8988T (cell line): ENCODE measurements around the gene OCIAD1.
"Not testable (repeated sequence)": the region's sequence is repeated elsewhere in the genome, so short reads cannot be mapped to it uniquely, and the experiment has no call there.

ENCODE experiments used
- DNase-seq: peaks from one replicate; pipeline ENCODE4 v3.0.0; 2011

The OCIAD1 gene, protein sequence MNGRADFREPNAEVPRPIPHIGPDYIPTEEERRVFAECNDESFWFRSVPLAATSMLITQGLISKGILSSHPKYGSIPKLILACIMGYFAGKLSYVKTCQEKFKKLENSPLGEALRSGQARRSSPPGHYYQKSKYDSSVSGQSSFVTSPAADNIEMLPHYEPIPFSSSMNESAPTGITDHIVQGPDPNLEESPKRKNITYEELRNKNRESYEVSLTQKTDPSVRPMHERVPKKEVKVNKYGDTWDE

GRCh38 chr4:48830706-48831531, at the start of gene OCIAD1:
OCIAD1 (plus strand) TSS chr4:48831088; CDS start chr4:48832625, 1,537 bp downstream.
- DNase-seq, result peak; percentile 83

DNA sequence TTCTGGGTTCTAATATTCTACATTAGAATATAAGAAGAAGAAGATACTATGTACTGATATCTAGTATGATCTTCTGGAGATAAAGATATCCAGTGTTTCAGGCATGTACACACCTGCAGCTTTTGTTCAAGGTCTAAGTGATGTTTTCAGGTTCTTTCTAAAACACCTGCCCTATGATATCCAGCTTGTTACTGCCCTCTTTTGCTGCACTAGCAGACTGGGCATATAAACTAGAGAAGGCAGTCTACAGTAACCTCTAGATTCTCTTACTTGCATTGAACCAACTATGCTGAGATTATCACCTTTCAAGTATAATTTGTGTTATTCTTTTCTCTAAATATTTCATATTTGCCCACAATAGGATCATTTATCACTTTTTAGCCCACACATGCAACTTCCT, 48.9 kb upstream of the OCIAD1 start:
- no peak for DNase-seq

DNA sequence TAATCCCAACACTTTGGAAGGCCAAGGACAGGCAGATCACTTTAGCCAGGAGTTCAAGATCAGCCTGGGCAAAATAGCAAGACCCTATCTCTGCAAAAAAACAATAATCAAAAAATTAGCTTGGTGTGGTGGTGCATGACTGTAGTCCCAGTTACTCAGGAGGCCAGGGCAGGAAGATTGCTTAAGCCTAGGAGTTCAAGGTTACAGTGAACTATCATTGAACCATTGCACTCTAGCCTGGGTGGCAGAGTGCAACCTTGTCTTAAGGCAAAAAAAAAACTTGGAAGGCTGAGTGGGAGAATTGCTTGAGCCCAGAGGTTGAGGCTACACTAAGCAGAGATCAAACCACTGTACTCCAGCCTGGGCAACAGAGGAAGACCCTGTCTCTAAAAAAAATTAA, 45.6 kb upstream of the OCIAD1 start:
- DNase-seq, result no peak

- no peak for DNase-seq
These were observed 44.3 kb upstream of the OCIAD1 start for GRCh38 chr4:48786549-48786948.

DNA sequence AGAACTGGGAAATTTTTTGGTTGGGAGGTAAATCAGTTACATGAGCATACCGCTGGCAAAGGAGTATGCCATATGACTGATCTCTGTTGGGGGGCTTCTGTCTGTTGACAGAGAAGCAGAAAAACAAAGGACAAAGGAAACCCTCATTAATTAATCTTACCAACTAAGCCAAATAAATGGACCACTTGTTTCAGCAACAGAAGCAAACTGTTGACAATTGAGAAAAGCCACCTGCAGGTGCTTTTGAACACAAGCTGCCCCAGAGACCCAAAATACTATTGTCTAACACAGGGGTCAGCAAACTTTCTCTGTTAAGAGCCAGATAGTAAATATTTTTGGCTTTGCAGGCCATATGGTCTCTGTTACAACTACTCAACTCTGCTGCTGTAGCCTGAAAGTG, 43.8 kb upstream of the OCIAD1 start:
- DNase-seq, result no peak

DNA sequence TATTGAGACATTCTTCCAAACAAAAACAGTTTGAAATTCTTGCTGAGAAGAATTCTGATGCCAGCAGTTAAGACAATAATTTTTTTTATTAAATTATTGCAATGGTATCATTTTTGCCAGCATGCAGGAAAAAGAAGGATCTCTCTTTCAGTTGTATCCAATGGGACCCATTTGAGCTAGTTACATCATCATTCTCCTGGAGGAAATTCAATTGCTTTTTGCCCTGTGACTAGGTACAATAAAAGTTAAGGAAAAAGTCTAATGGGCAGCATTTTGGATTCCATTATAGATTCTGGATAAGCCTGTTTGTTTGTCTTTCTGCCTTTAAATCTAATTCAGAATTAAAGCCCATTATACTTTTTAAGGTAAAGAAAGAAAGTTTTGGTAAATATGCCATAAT, 40.3 kb upstream of the OCIAD1 start:
- no peak for DNase-seq

GRCh38 chr4:48791313-48791712, 39.6 kb upstream of the OCIAD1 start:
- DNase-seq, result no peak

DNA sequence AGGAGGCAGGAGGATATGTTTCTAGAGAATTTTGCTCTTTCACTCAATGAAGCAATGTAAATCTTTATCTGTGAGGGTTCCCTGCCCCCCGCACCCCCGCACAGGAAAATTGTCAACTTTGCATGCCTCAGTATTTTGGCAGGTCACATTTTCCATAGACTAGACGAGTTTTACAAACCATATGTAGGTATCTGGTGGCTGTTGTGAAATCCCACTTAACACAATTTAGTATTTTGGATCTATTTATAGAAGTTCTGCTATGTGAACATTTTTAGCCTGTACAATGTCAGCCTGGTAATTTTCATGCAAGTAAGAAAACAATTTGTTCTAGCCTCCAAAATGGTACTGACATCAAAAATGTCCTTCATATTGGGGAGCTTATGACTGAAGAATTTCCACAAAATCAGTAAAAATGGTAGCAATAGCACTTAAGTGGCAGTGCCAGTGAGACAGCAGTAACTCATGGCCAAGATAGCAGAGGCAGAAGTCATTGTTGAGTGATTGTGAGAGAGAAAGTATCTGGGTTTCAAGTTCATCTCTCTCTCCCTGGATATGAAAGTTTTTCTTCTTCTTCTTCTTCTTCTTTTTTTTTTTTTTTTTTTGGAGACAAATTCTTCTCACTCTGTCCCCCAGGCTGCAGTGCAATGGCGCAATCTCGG, 38.4 kb upstream of the OCIAD1 start:
- DNase-seq, result no peak

DNA sequence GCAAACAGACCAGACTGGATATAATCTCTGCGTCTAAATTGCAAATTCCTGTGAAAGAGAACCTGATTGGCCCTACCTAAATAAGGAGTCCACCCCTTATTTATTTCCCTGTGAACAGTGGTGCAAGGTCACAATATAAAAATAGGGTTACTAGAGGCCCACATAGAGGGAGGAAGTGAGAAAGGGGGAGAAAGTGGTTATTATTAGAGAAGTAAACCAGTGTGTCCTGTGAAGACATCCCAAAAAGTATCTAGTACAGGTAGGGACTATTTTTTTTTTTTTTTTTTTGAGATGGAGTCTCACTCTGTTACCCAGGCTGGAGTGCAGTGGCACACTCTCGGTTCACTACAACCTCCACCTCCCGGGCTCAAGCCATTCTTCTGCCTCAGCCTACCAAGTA, 35.8 kb upstream of the OCIAD1 start:
- DNase-seq, result no peak

DNA sequence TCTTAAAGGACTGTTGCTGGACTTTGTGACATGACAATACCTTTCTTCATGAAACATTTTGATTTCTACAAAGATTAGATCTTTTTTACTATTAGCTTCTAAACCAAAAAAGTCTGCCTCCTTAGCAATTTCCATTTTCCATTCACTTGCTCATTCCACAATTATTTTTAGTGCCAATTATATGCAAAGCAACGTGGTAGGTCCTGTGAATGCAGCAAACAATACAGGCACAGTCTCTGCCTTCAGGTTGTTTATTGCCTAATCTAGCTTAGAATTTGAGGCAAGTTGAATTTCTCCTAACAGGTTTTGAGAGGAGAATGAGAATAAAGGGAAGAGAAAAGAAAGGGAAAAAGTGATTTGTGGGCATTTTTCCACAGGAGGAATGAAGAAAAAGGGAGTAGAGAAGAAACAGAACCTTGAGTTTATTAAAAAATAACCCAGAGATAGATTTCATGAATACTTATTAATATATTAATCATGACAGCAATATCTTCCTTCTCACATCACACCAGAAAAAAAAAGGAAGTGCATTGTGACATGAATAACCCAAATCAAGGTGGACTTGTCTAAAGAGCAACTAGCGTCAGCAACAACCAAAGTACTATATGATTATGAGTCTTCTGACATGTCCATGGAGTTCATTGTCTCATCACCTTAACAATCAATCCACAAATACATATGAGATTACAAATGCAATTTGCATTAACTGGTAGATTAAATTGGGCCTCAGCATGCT, 34.5 kb upstream of the OCIAD1 start:
- DNase-seq, result no peak

DNA sequence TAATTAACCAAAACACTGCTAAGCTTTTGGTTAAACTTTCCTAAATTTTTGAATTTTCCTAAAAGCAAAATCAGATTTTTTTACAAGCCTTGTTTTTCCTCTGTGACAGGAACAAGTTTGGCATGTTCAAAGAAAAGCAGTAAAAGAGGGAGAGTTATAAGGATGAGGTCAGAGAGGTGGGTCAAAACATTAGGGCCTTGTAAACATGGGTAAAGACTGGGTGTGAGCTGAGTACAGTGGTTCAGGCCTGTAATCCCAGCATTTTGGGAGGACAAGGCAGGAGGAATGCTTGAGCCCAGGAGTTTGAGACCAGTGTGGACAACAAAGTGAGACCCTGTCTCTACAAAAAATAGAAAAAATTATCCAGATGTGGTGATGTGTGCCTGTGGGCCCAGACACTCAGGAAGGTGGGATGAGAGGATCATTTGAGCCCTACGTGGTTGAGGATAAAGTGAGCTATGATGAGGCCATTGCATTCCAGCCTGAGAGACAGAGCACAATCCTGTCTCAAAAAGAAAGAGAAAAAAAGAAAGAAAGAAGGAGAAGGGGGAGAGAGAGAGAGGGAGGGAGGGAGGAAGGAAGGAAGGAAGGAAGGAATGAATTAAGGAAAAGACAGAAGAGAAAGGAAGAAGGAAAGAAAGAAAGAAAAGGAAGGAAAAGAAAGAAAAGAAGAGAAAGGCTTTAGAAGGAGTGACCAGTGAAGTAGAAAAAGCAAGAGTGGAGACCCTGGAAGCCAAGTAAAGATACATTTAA, 33.8 kb upstream of the OCIAD1 start:
- no peak for DNase-seq

GRCh38 chr4:48798117-48798516, 32.8 kb upstream of the OCIAD1 start:
- DNase-seq, result no peak

DNA sequence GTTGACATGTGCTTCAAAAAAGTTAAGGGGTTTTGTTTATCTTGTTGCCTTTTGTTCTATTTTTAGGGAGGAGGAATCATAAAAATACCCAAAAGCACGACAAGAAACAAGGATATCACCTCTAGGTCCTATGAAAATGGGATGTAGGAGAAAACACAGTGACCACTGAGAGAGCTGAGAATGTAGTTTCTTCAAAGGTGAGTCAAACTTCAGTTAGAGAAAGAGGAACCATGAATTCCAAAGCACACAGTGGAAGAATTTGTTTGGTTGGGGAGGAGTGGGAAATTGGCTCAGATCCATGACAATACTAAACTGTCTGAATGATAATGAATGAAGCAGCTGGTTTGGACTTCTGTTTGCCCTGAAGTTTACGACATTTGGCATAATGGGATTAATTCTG, 31.7 kb upstream of the OCIAD1 start:
- DNase-seq, result no peak

- not testable (repeated sequence) for DNase-seq
These were observed 30.7 kb upstream of the OCIAD1 start for GRCh38 chr4:48800155-48800554.

DNA sequence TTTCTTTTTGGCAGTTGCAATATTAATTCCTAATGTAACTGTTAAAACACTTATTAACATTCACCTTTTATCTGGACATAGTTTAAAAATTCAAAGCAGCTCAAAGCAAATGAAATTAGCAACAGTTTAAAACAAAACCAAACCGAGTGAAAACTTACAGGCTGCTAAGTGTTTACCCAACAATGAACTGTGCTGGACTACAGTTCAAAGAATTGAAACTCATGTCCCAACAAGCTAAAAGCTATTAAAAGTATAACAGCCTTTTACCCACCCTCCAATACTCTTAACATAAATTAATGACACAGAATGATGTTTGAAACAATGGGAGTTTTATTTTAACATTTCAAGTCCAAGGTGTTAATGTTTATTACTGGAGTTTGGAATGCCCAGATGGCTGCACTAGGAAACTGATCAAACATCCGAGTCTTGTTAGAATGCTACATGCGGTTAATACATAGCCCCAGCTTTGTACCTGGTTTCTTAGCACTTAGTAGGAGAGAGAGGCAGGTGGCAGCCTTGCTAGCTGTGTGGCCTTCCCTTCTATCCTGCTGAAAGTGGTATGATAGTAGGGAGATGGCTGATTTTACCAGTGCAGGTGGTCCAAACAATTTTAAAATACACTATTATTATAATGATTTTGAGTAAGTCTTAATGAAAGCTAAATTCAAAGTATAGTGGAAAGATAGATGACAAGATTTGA, 29.7 kb upstream of the OCIAD1 start:
- DNase-seq, result no peak

- DNase-seq, result no peak
These were observed 26.1 kb upstream of the OCIAD1 start for GRCh38 chr4:48804584-48805301.

DNA sequence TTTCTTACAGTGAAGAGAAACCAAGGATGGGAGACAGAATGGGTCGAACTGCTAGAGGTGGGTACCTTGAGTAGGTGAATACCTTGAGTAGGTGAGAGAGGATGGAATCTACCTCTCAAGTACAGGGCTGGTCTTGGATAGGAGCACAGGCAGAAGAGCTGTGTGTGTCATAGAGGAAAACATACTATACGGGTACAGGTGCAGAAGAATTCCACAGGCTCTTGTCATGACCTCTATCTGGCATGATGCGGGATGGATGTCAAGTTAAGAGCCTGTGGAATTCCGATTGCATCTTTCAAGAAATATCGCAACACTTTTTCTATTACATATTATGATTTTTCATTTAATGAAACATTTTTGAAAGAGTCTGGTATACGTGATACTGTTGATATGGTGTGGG, 18.0 kb upstream of the OCIAD1 start:
- no peak for DNase-seq

DNA sequence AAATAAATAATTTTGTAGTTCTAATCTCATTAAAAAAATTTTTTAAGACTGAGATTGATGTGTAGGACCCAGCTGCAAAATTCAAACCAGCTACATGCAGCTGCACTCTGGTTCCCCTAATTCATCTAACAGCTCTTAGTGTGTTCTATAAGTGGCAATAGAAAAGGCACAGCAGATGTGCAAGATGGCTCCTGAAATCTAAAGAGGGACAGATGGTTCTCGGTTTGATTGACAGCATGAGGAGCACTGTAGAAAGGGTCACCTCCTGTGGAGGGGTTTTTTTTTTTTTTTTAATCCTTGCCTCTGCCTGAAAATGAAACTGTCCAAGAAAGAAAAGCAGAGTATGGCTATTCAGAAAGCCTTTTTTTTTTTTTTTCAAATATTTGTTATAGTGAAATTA, 16.9 kb upstream of the OCIAD1 start:
- no peak for DNase-seq

DNA sequence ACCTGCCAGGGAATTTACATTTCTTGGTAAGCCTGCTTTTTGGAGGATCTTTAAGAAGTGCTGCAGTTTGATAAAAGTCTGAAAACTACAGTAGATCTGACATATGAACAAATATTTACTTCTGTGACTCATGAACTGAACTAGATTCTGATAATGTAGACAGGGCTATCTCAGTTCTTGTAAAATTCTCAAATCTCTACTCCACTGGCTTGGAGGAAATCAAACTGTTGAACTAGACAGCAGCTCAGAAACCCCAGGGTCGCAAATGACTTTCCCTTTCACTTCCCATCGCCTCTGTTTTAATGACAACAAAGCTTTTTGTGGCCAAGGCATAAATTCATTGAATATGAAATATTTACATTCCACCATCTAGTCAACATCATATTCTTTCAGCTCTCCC, 15.4 kb upstream of the OCIAD1 start:
- DNase-seq, result no peak

- DNase-seq, result not testable (repeated sequence)
These were observed 14.6 kb upstream of the OCIAD1 start for GRCh38 chr4:48816297-48816696.

- no peak for DNase-seq
These were observed 13.9 kb upstream of the OCIAD1 start for GRCh38 chr4:48816971-48817370.
